HCT116 (cell line): ENCODE data around the gene FRG1. TPM values are rescaled to one million over a fixed set of nuclear protein-coding genes. Genes with fewer than 3 reads are reported as not detected.

Experiments used
- total RNA-seq: library from RNA; stranded (reverse); gene quantifications from one replicate; pipeline ENCODE4 v1.2.1, GENCODE V29; 2021; ENCODE audit not compliant: unreplicated experiment

FRG1 gene
- total RNA-seq, 1 experiment from 2014 or later, result 44.5 TPM

Other genes with a start within 250 kb of the FRG1 start
- not detected for gene FRG2, start 86.4 kb downstream of the FRG1 start, total RNA-seq
- gene DBET, start 123.6 kb downstream of the FRG1 start, total RNA-seq, result not detected
- gene DUX4, start 232.9 kb downstream of the FRG1 start, total RNA-seq, result not detected